Gastrocnemius medialis (tissue), 4 donors: ENCODE results near the gene OMA1. TPM values are rescaled to one million over a fixed set of nuclear protein-coding genes. Genes with fewer than 3 reads are reported as not detected.

Experiments used
- ATAC-seq, 2 donors: fragments of 150-250 bp; one replicate each; pipeline ENCODE4 v1.9.1; 2016
- DNase-seq, 2 donors: peaks; one replicate each; pipeline ENCODE4 v3.0.0-alpha.2; 2019
- H3K27ac ChIP-seq, 4 donors: fragments of 200-600 bp; sonication (generic); 1 replicate in 1 of 4; 2 replicates in 3 of 4; pipeline ENCODE4 v1.5.1; 2016 to 2018; ENCODE audit warnings: mild to moderate bottlenecking in 2 of 4, moderate library complexity in 1 of 4
- H3K27me3 ChIP-seq, 3 donors: fragments of 200-600 bp; sonication (generic) in 2 of 3; 1 replicate in 1 of 3; 2 replicates in 2 of 3; pipeline versions ENCODE4 v1.5.1 to v1.6.0; 2016 to 2019; ENCODE audit warnings: mild to moderate bottlenecking in 1 of 3, moderate library complexity in 1 of 3
- H3K36me3 ChIP-seq, 2 donors: fragments of 200-600 bp; sonication (generic) in 1 of 2; one replicate each; pipeline ENCODE4 v1.5.1; 2017 to 2018
- H3K4me1 ChIP-seq, 2 donors: fragments of 200-600 bp; sonication (generic) in 1 of 2; one replicate each; pipeline ENCODE4 v1.5.1; 2016 to 2017; ENCODE audit warnings: mild to moderate bottlenecking in 2 of 2
- H3K4me3 ChIP-seq, 4 donors: fragments of 200-600 bp; sonication (generic) in 3 of 4; 1 replicate in 1 of 4; 2 replicates in 3 of 4; pipeline ENCODE4 v1.5.1; 2016 to 2019; ENCODE audit warnings: mild to moderate bottlenecking in 2 of 4
- H3K9me3 ChIP-seq, 3 donors: fragments of 200-600 bp; sonication (generic) in 2 of 3; 1 replicate in 1 of 3; 2 replicates in 2 of 3; pipeline ENCODE4 v1.5.1; 2016 to 2019
- CTCF ChIP-seq, 5 experiments: fragments of 450-650 bp in 3 of 5; fragments of 200-600 bp in 2 of 5; sonication (generic) in 2 of 5; IDR thresholded peaks in 4 of 5; conservative IDR thresholded peaks in 1 of 5; 1 replicate in 4 of 5; 2 replicates in 1 of 5; pipeline ENCODE4 v1.5.1; 2016 to 2019; ENCODE audit warnings: antibody characterized with exemption in 5 of 5, mild to moderate bottlenecking in 3 of 5, moderate library complexity in 3 of 5
- POLR2A ChIP-seq, 2 donors: fragments of 450-650 bp; IDR thresholded peaks; one replicate each; pipeline ENCODE4 v1.6.1; 2017; ENCODE audit warnings: antibody characterized with exemption in 2 of 2, mild to moderate bottlenecking in 2 of 2, moderate library complexity in 2 of 2
- in situ Hi-C, 4 donors: fragments of 200-750 bp; cut with MboI; loops; one replicate each; pipeline versions ENCODE4 v1.15.0 to v1.8.0; 2017; ENCODE audit warnings: low sequenced_read_pairs in 4 of 4
- intact Hi-C: fragments of 100-400 bp; cut with DNase I; formaldehyde crosslinking; loops from one replicate; pipeline ENCODE4 v1.15.1; 2023; ENCODE audit warnings: low total_unique reads
- total RNA-seq, 4 donors: library from RNA; depleted of rRNA; stranded (reverse); fragments of >200 nt; gene quantifications; one replicate each; pipeline versions ENCODE4 v1.1.0 to v1.2.3, GENCODE V29; 2016

OMA1 gene
- total RNA-seq, 4 donors from 2014 or later, result 11.7 to 23.7 (median 19.3) TPM

GRCh38 chr1:58548371-58548770, 1.8 kb upstream of the OMA1 start:
- intact Hi-C loops, result no loop called here

GRCh38 chr1:58545591-58546519, 671 bp downstream of the OMA1 start:
- peak overlapping the region; percentile 78 to 92 (median 84) for H3K4me3 ChIP-seq
- in situ Hi-C loops, result loop anchor here in 2 of 4 donors (5.0 kb wide), 1 partner anchor 34 kb away; no protein-coding TSS in a partner anchor
- no peaks in the 10 kb centered on the region for H3K36me3 ChIP-seq
- no peak for TF ChIP-seq POLR2A (IDR thresholded peaks at IDR 0.05)
- no peak for TF ChIP-seq CTCF (IDR thresholded peaks at IDR 0.05 in 4 of 5, conservative IDR thresholded peaks at IDR 0.05 in 1 of 5)
- peak; percentile 90 to 91 for ATAC-seq
- peak overlapping the region; percentile 99 for H3K27ac ChIP-seq
- peaks cover 5 to 9% of the 10 kb centered on the region in 2 donors for H3K4me1 ChIP-seq
- no peaks in the 10 kb centered on the region for H3K27me3 ChIP-seq
- DNase-seq, result peak; percentile 78 to 89
- intact Hi-C loops, result loop anchor here (1.0 kb wide), 2 partner anchors 30 to 106 kb away; no protein-coding TSS in a partner anchor
- no peaks in the 10 kb centered on the region for H3K9me3 ChIP-seq

More at GRCh38 chr1:58548371-58548770, 1.8 kb upstream of the OMA1 start:
- ATAC-seq (no peak), DNase-seq (no peak)
- Histone ChIP-seq H3K27ac (no peak overlapping the region), H3K4me3 (no peak overlapping the region), H3K27me3 (no peaks in the 10 kb centered on the region), H3K4me1 (peaks cover 5 to 9% of the 10 kb centered on the region in 2 donors), H3K36me3 (no peaks in the 10 kb centered on the region), H3K9me3 (no peaks in the 10 kb centered on the region)
- no peak for TF ChIP-seq POLR2A (IDR thresholded peaks at IDR 0.05)
- TF ChIP-seq CTCF (IDR thresholded peaks at IDR 0.05 in 4 of 5, conservative IDR thresholded peaks at IDR 0.05 in 1 of 5), result no peak
- in situ Hi-C loops, result loop anchor here in 2 of 4 donors (5.0 kb wide), 1 partner anchor 36 kb away; no protein-coding TSS in a partner anchor

- Histone ChIP-seq H3K36me3 (peaks cover 0 to 6% of the 10 kb centered on the region in 2 donors), H3K4me3 (no peak overlapping the region), H3K9me3 (no peaks in the 10 kb centered on the region), H3K27ac (no peak overlapping the region), H3K27me3 (no peaks in the 10 kb centered on the region), H3K4me1 (peaks cover 5 to 9% of the 10 kb centered on the region in 2 donors)
- in situ Hi-C loops, result no loop called here
- ATAC-seq (no peak), DNase-seq (no peak)
- intact Hi-C loops, result no loop called here
- TF ChIP-seq POLR2A (IDR thresholded peaks at IDR 0.05) (no peak), CTCF (IDR thresholded peaks at IDR 0.05 in 4 of 5, conservative IDR thresholded peaks at IDR 0.05 in 1 of 5) (no peak)
Measured at GRCh38 chr1:58543260-58543659, 3.3 kb downstream of the OMA1 start.

- H3K9me3 ChIP-seq, result no peaks in the 10 kb centered on the region
- peaks cover 0 to 12% of the 10 kb centered on the region in 2 donors for H3K36me3 ChIP-seq
- TF ChIP-seq CTCF (IDR thresholded peaks at IDR 0.05 in 4 of 5, conservative IDR thresholded peaks at IDR 0.05 in 1 of 5) (no peak), POLR2A (IDR thresholded peaks at IDR 0.05) (no peak)
- ATAC-seq (no peak), DNase-seq (no peak)
- intact Hi-C loops (no loop called here), in situ Hi-C loops (no loop called here)
- H3K27me3 ChIP-seq, result no peaks in the 10 kb centered on the region
- H3K4me1 ChIP-seq, result no peaks in the 10 kb centered on the region
- H3K27ac ChIP-seq, result no peak overlapping the region
- no peak overlapping the region for H3K4me3 ChIP-seq
Measured at GRCh38 chr1:58539553-58539952, 7.0 kb downstream of the OMA1 start.
